ENCODE results near the gene ATP9B.
"Not testable (repeated sequence)": the region's sequence is repeated elsewhere in the genome, so short reads cannot be mapped to it uniquely, and the experiment has no call there.

- not testable (repeated sequence) for TF ChIP-seq POLR2AphosphoS2 (IDR thresholded peaks at IDR 0.05; ENCODE audit: low read depth, low read length); TAF1 (IDR thresholded peaks at IDR 0.05; ENCODE audit: borderline replicate concordance, low read depth, low read length); STAT3 (IDR thresholded peaks at IDR 0.05; ENCODE audit: low read depth, low read length); PBX3 (IDR thresholded peaks at IDR 0.05; ENCODE audit: insufficient replicate concordance, low read depth, low read length); ZNF217 (IDR thresholded peaks at IDR 0.05); NRF1 (conservative IDR thresholded peaks at IDR 0.05; ENCODE audit: low read depth, low read length); POLR2A (IDR thresholded peaks at IDR 0.05; ENCODE audit: low read depth, low read length); POLR2AphosphoS5 (IDR thresholded peaks at IDR 0.05; ENCODE audit: low read length)
- TF ChIP-seq, protein P1, sequence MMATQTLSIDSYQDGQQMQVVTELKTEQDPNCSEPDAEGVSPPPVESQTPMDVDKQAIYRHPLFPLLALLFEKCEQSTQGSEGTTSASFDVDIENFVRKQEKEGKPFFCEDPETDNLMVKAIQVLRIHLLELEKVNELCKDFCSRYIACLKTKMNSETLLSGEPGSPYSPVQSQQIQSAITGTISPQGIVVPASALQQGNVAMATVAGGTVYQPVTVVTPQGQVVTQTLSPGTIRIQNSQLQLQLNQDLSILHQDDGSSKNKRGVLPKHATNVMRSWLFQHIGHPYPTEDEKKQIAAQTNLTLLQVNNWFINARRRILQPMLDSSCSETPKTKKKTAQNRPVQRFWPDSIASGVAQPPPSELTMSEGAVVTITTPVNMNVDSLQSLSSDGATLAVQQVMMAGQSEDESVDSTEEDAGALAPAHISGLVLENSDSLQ (IDR thresholded peaks at IDR 0.05): not testable (repeated sequence)
- TF ChIP-seq, protein P2, sequence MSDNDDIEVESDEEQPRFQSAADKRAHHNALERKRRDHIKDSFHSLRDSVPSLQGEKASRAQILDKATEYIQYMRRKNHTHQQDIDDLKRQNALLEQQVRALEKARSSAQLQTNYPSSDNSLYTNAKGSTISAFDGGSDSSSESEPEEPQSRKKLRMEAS (IDR thresholded peaks at IDR 0.05; ENCODE audit: low read depth, low read length): not testable (repeated sequence)
- TF ChIP-seq, protein P3, sequence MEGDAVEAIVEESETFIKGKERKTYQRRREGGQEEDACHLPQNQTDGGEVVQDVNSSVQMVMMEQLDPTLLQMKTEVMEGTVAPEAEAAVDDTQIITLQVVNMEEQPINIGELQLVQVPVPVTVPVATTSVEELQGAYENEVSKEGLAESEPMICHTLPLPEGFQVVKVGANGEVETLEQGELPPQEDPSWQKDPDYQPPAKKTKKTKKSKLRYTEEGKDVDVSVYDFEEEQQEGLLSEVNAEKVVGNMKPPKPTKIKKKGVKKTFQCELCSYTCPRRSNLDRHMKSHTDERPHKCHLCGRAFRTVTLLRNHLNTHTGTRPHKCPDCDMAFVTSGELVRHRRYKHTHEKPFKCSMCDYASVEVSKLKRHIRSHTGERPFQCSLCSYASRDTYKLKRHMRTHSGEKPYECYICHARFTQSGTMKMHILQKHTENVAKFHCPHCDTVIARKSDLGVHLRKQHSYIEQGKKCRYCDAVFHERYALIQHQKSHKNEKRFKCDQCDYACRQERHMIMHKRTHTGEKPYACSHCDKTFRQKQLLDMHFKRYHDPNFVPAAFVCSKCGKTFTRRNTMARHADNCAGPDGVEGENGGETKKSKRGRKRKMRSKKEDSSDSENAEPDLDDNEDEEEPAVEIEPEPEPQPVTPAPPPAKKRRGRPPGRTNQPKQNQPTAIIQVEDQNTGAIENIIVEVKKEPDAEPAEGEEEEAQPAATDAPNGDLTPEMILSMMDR (IDR thresholded peaks at IDR 0.05 in 2 of 3, conservative IDR thresholded peaks at IDR 0.05 in 1 of 3; ENCODE audit: control insufficient read depth in 2 of 3, extremely low read depth in 1 of 3, insufficient read depth in 1 of 3, low read depth in 3 of 3, low read length in 3 of 3): not testable (repeated sequence)
Observed at GRCh38 chr18:79271812-79272211, 202.6 kb downstream of the ATP9B start.
